Memory B cell (primary cell): ENCODE measurements around the gene CHRNA4.

ENCODE experiments used
- ATAC-seq: fragments of 150-1000 bp; cut with Tn5 transposase; 2 replicates; pipeline ENCODE4 v1.10.0; 2021; ENCODE audit warnings: low read depth, mild to moderate bottlenecking, moderate library complexity
- DNase-seq, 2 donors: peaks; one replicate each; pipeline ENCODE4 v3.0.0; 2022; ENCODE audit warnings: low spot score in 2 of 2
- H3K27ac Mint-ChIP-seq: one replicate; pipeline ENCODE4 v1.8.0; 2022; ENCODE audit warnings: mild to moderate bottlenecking, moderate library complexity, mixed read lengths
- H3K27me3 Mint-ChIP-seq: one replicate; pipeline ENCODE4 v1.8.0; 2022; ENCODE audit warnings: mixed read lengths
- H3K36me3 Mint-ChIP-seq: one replicate; pipeline ENCODE4 v1.8.0; 2022; ENCODE audit warnings: mild to moderate bottlenecking, mixed read lengths
- H3K4me1 Mint-ChIP-seq: one replicate; pipeline ENCODE4 v1.8.0; 2022; ENCODE audit warnings: mixed read lengths
- H3K4me3 Mint-ChIP-seq: one replicate; pipeline ENCODE4 v1.8.0; 2022; ENCODE audit warnings: mild to moderate bottlenecking, moderate library complexity, mixed read lengths
- H3K9me3 Mint-ChIP-seq: one replicate; pipeline ENCODE4 v1.8.0; 2022; ENCODE audit warnings: mixed read lengths

Gene CHRNA4

GRCh38 chr20:63376283-63377250, 15.4 kb upstream of the CHRNA4 start:
- H3K36me3 Mint-ChIP-seq = no peaks in the 10 kb centered on the region

GRCh38 chr20:63375438-63375837, 14.3 kb upstream of the CHRNA4 start:
- no peak overlapping the region for H3K27ac Mint-ChIP-seq
- no peaks in the 10 kb centered on the region for H3K4me1 Mint-ChIP-seq
- DNase-seq (no peak), ATAC-seq (no peak)
- H3K27me3 Mint-ChIP-seq = peaks cover 23% of the 10 kb centered on the region
- no peaks in the 10 kb centered on the region for H3K9me3 Mint-ChIP-seq
- no peaks in the 10 kb centered on the region for H3K36me3 Mint-ChIP-seq
- H3K4me3 Mint-ChIP-seq = no peak overlapping the region

More at GRCh38 chr20:63376283-63377250, 15.4 kb upstream of the CHRNA4 start:
- H3K27me3 Mint-ChIP-seq = peaks cover 21% of the 10 kb centered on the region
- H3K9me3 Mint-ChIP-seq = no peaks in the 10 kb centered on the region
- no peak overlapping the region for H3K27ac Mint-ChIP-seq
- no peaks in the 10 kb centered on the region for H3K4me1 Mint-ChIP-seq
- H3K4me3 Mint-ChIP-seq = no peak overlapping the region
- DNase-seq = no peak
- no peak for ATAC-seq

- ATAC-seq (no peak), DNase-seq (no peak)
- no peak overlapping the region for H3K27ac Mint-ChIP-seq
- no peaks in the 10 kb centered on the region for H3K9me3 Mint-ChIP-seq
- H3K27me3 Mint-ChIP-seq = peaks cover 19% of the 10 kb centered on the region
- H3K36me3 Mint-ChIP-seq = no peaks in the 10 kb centered on the region
- H3K4me1 Mint-ChIP-seq = no peaks in the 10 kb centered on the region
- H3K4me3 Mint-ChIP-seq = no peak overlapping the region
Observed at GRCh38 chr20:63374504-63374903, 13.4 kb upstream of the CHRNA4 start.

- Mint-ChIP-seq H3K4me1 (no peaks in the 10 kb centered on the region), H3K36me3 (no peaks in the 10 kb centered on the region), H3K27me3 (peaks cover 16% of the 10 kb centered on the region), H3K27ac (no peak overlapping the region), H3K9me3 (no peaks in the 10 kb centered on the region), H3K4me3 (no peak overlapping the region)
- DNase-seq (no peak), ATAC-seq (no peak)
Observed at GRCh38 chr20:63373996-63374395, 12.8 kb upstream of the CHRNA4 start.

GRCh38 chr20:63372971-63373885, 12.1 kb upstream of the CHRNA4 start:
- H3K4me3 Mint-ChIP-seq = no peak overlapping the region
- H3K9me3 Mint-ChIP-seq = no peaks in the 10 kb centered on the region
- H3K36me3 Mint-ChIP-seq = no peaks in the 10 kb centered on the region
- ATAC-seq (no peak), DNase-seq (no peak)
- peaks cover 15% of the 10 kb centered on the region for H3K27me3 Mint-ChIP-seq
- no peaks in the 10 kb centered on the region for H3K4me1 Mint-ChIP-seq
- H3K27ac Mint-ChIP-seq = no peak overlapping the region

- DNase-seq (no peak), ATAC-seq (no peak)
- no peaks in the 10 kb centered on the region for H3K4me1 Mint-ChIP-seq
- peaks cover 11% of the 10 kb centered on the region for H3K27me3 Mint-ChIP-seq
- no peak overlapping the region for H3K27ac Mint-ChIP-seq
- no peak overlapping the region for H3K4me3 Mint-ChIP-seq
- H3K36me3 Mint-ChIP-seq = no peaks in the 10 kb centered on the region
- no peaks in the 10 kb centered on the region for H3K9me3 Mint-ChIP-seq
Observed at GRCh38 chr20:63371291-63371865, 10.2 kb upstream of the CHRNA4 start.

GRCh38 chr20:63370618-63371187, 9.6 kb upstream of the CHRNA4 start:
- Mint-ChIP-seq H3K4me1 (no peaks in the 10 kb centered on the region), H3K9me3 (no peaks in the 10 kb centered on the region), H3K4me3 (no peak overlapping the region), H3K36me3 (no peaks in the 10 kb centered on the region), H3K27me3 (peaks cover 12% of the 10 kb centered on the region), H3K27ac (no peak overlapping the region)
- no peak for ATAC-seq
- DNase-seq = no peak

- H3K27me3 Mint-ChIP-seq = peaks cover 15% of the 10 kb centered on the region
- no peak overlapping the region for H3K27ac Mint-ChIP-seq
- no peaks in the 10 kb centered on the region for H3K9me3 Mint-ChIP-seq
- DNase-seq = no peak
- no peak overlapping the region for H3K4me3 Mint-ChIP-seq
- H3K4me1 Mint-ChIP-seq = no peaks in the 10 kb centered on the region
- no peaks in the 10 kb centered on the region for H3K36me3 Mint-ChIP-seq
- ATAC-seq = no peak
Observed at GRCh38 chr20:63369724-63370617, 8.8 kb upstream of the CHRNA4 start.

GRCh38 chr20:63369024-63369530, 7.9 kb upstream of the CHRNA4 start:
- Mint-ChIP-seq H3K4me3 (no peak overlapping the region), H3K4me1 (no peaks in the 10 kb centered on the region), H3K27ac (no peak overlapping the region), H3K9me3 (no peaks in the 10 kb centered on the region), H3K36me3 (no peaks in the 10 kb centered on the region), H3K27me3 (peaks cover 17% of the 10 kb centered on the region)
- ATAC-seq (no peak), DNase-seq (no peak)

GRCh38 chr20:63368151-63368550, 7.0 kb upstream of the CHRNA4 start:
- ATAC-seq (no peak), DNase-seq (no peak)
- no peak overlapping the region for H3K4me3 Mint-ChIP-seq
- no peaks in the 10 kb centered on the region for H3K4me1 Mint-ChIP-seq
- no peaks in the 10 kb centered on the region for H3K9me3 Mint-ChIP-seq
- H3K36me3 Mint-ChIP-seq = no peaks in the 10 kb centered on the region
- H3K27me3 Mint-ChIP-seq = peaks cover 17% of the 10 kb centered on the region
- no peak overlapping the region for H3K27ac Mint-ChIP-seq

GRCh38 chr20:63367446-63368055, 6.4 kb upstream of the CHRNA4 start:
- DNase-seq = no peak
- H3K4me1 Mint-ChIP-seq = peaks cover 4% of the 10 kb centered on the region
- H3K4me3 Mint-ChIP-seq = no peak overlapping the region
- no peaks in the 10 kb centered on the region for H3K9me3 Mint-ChIP-seq
- H3K27me3 Mint-ChIP-seq = peaks cover 17% of the 10 kb centered on the region
- no peak for ATAC-seq
- no peaks in the 10 kb centered on the region for H3K36me3 Mint-ChIP-seq
- H3K27ac Mint-ChIP-seq = no peak overlapping the region
